ENCODE data around the gene PHF1.
"Not testable (repeated sequence)": the region's sequence is repeated elsewhere in the genome, so short reads cannot be mapped to it uniquely, and the experiment has no call there.

PHF1 gene

GRCh38 chr6:33391922-33392594 is 18.8 kb upstream of the PHF1 start:
- DNase-seq: no peak

- no peak for DNase-seq
These were observed 18.2 kb upstream of the PHF1 start for GRCh38 chr6:33392595-33392948.

- DNase-seq: no peak
These were observed 17.8 kb upstream of the PHF1 start for GRCh38 chr6:33392979-33393378.

GRCh38 chr6:33397541-33397940 is 13.3 kb upstream of the PHF1 start:
- no peak for DNase-seq

- not testable (repeated sequence) for DNase-seq
These were observed 12.2 kb upstream of the PHF1 start for GRCh38 chr6:33398601-33399000.

GRCh38 chr6:33399881-33400280 is 10.9 kb upstream of the PHF1 start:
- not testable (repeated sequence) for DNase-seq

- no peak for DNase-seq
These were observed 5.9 kb upstream of the PHF1 start for GRCh38 chr6:33404884-33405283.

- DNase-seq: no peak
These were observed 5.4 kb upstream of the PHF1 start for GRCh38 chr6:33405386-33405940.

- DNase-seq: no peak
These were observed 4.7 kb upstream of the PHF1 start for GRCh38 chr6:33406126-33406525.

GRCh38 chr6:33407132-33407718 is 3.6 kb upstream of the PHF1 start:
- DNase-seq: no peak

- DNase-seq: peak; percentile 67 to 90
These were observed 634 bp upstream of the PHF1 start for GRCh38 chr6:33410050-33410710.

GRCh38 chr6:33411632-33412005 is 805 bp downstream of the PHF1 start:
- DNase-seq: no peak

GRCh38 chr6:33412140-33413009 is 1.6 kb downstream of the PHF1 start:
- DNase-seq: no peak

GRCh38 chr6:33413241-33414120 is 2.7 kb downstream of the PHF1 start:
- DNase-seq: no peak

- DNase-seq: no peak
These were observed 3.9 kb downstream of the PHF1 start for GRCh38 chr6:33414592-33415271.

- DNase-seq: no peak
These were observed 5.0 kb downstream of the PHF1 start for GRCh38 chr6:33415831-33416230.

GRCh38 chr6:33416386-33417127 is 5.7 kb downstream of the PHF1 start:
- DNase-seq: no peak

- no peak for DNase-seq
These were observed 6.5 kb downstream of the PHF1 start for GRCh38 chr6:33417128-33417902.

GRCh38 chr6:33417903-33418689 is 7.3 kb downstream of the PHF1 start, which contains the start of gene CUTA:
TSS of gene CUTA (minus strand) at chr6:33418107. CDS start at chr6:33418000, 107 bp downstream.
- DNase-seq: peak; percentile 99

Measured in cerebellar nuclear complex (tissue), 1 donor.